Lower leg skin (tissue), 4 donors: ENCODE results near the gene HIRA. TPM values are rescaled to one million over a fixed set of nuclear protein-coding genes. Genes with fewer than 3 reads are reported as not detected.

Source experiments
- DNase-seq, 2 donors: peaks; one replicate each; pipeline ENCODE4 v3.0.0-alpha.2; 2019; ENCODE audit warnings: low spot score in 2 of 2
- H3K4me3 ChIP-seq: fragments of 200-600 bp; sonication (generic); 2 replicates; pipeline ENCODE4 v1.5.1; 2017; ENCODE audit warnings: mild to moderate bottlenecking, low read depth; ENCODE audit not compliant: poor library complexity, severe bottlenecking
- POLR2A ChIP-seq, 2 donors: fragments of 450-650 bp; IDR thresholded peaks; one replicate each; pipeline ENCODE4 v1.6.1; 2016 to 2017; ENCODE audit warnings: antibody characterized with exemption in 2 of 2, mild to moderate bottlenecking in 1 of 2, moderate library complexity in 1 of 2
- WGBS, 2 donors: methylation state at CpG; one replicate each; pipeline ENCODE4 v1.1.5; 2018; 5-methylcytosine and 5-hydroxymethylcytosine counted together
- intact Hi-C: fragments of 100-400 bp; cut with DNase I; formaldehyde crosslinking; loops from one replicate; pipeline ENCODE4 v1.15.0; 2023; ENCODE audit warnings: low total_unique reads
- total RNA-seq, 4 donors: library from RNA; depleted of rRNA; stranded (reverse); fragments of >200 nt; gene quantifications; one replicate each; pipeline ENCODE4 v1.1.0, GENCODE V29; 2016
- TF ChIP-seq, protein P1 (sequence below), 3 donors: fragments of 450-650 bp; IDR thresholded peaks; one replicate each; pipeline ENCODE4 v1.5.1; 2016; ENCODE audit warnings: antibody characterized with exemption in 3 of 3, mild to moderate bottlenecking in 3 of 3, moderate library complexity in 2 of 3

Gene HIRA
- total RNA-seq, 4 donors from 2014 or later, result 11.5 to 21.1 (median 18.2) TPM

DNA sequence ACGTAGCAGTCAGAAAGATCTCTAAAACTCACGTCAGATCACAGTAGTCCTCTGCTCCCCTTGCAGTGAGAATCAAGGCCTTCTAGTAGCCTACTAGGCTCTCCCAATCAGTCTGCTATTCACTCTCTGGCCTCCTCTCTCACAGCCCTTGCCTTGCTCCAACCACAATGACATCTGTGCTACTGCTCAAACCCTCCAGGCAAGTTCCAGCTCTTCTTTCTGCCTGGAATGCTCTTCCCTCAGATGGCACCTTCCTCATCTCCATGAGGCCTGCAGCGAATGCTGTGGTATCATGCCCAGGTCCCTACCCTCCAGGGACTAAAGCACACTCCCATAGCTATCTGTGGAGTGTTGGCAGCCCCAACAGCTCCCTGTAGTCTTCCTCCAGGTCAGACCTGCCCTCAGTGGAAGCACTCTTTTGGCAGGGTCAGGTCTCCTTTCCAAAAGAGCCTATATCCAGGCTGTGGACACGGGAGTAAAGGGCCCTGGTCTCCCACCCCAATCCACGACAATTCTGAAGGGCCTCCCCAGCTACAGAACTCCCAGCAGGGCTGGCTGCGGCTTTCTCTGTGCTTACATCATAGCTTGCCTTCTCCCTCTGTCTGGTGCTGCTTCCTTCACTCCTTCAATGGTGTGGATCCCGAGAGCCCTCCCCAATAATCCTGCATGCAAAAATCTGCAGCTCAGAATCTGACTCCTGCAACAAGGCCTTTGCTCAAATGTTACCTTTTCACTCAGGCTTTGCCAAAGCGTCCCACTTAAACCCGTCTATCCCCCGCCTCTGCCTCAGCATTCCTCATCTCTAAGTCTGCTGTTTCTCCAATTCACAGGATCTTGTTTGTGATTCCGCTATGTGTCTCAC, 8.9 kb downstream of the HIRA start:
- TF ChIP-seq, protein P1, sequence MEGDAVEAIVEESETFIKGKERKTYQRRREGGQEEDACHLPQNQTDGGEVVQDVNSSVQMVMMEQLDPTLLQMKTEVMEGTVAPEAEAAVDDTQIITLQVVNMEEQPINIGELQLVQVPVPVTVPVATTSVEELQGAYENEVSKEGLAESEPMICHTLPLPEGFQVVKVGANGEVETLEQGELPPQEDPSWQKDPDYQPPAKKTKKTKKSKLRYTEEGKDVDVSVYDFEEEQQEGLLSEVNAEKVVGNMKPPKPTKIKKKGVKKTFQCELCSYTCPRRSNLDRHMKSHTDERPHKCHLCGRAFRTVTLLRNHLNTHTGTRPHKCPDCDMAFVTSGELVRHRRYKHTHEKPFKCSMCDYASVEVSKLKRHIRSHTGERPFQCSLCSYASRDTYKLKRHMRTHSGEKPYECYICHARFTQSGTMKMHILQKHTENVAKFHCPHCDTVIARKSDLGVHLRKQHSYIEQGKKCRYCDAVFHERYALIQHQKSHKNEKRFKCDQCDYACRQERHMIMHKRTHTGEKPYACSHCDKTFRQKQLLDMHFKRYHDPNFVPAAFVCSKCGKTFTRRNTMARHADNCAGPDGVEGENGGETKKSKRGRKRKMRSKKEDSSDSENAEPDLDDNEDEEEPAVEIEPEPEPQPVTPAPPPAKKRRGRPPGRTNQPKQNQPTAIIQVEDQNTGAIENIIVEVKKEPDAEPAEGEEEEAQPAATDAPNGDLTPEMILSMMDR (IDR thresholded peaks at IDR 0.05), result no peak
- no peak for TF ChIP-seq POLR2A (IDR thresholded peaks at IDR 0.05)
- DNase-seq, result no peak
- H3K4me3 ChIP-seq, result no peak overlapping the region
- 78 to 84% methylated on average over 11 of the region's 11 CpGs for WGBS, 2 donors
- intact Hi-C loops, result no loop called here

GRCh38 chr22:19420321-19420720, 11.2 kb downstream of the HIRA start:
- 93 to 95% methylated on average over 6 of the region's 6 CpGs for WGBS, 2 donors
- TF ChIP-seq POLR2A (IDR thresholded peaks at IDR 0.05), result no peak
- TF ChIP-seq, protein P1 (IDR thresholded peaks at IDR 0.05), result no peak
- DNase-seq, result no peak
- no peak overlapping the region for H3K4me3 ChIP-seq
- intact Hi-C loops, result no loop called here

- 77 to 81% methylated on average over 5 of the region's 5 CpGs for WGBS, 2 donors
- no peak for DNase-seq
- no peak overlapping the region for H3K4me3 ChIP-seq
- TF ChIP-seq, protein P1 (IDR thresholded peaks at IDR 0.05), result no peak
- intact Hi-C loops, result no loop called here
Measured at GRCh38 chr22:19419464-19420178, 11.9 kb downstream of the HIRA start.

DNA sequence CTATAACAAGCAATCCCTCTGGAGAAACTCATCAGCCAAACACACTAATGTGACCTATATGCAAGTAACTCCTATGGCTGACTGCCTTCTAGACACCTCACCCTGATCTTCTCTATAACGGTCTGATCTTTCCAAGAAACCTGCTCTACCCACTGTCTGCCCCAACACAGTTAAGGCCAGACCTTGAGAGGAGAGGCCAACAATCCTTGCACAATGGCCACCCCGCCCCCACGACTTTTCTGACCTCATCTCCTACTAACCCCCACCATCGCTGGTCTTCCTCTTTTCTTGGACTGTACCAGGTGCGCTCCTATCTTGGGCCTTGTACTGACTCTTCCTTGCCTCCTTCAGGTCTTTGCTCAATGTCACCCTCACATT, 12.5 kb downstream of the HIRA start:
- TF ChIP-seq, protein P1 (IDR thresholded peaks at IDR 0.05), result no peak
- no peak for TF ChIP-seq POLR2A (IDR thresholded peaks at IDR 0.05)
- 79 to 82% methylated on average over 5 of the region's 5 CpGs for WGBS, 2 donors
- intact Hi-C loops, result no loop called here
- H3K4me3 ChIP-seq, result no peak overlapping the region
- DNase-seq, result no peak

- no peak for DNase-seq
- H3K4me3 ChIP-seq, result no peak overlapping the region
- TF ChIP-seq POLR2A (IDR thresholded peaks at IDR 0.05), result no peak
- TF ChIP-seq, protein P1 (IDR thresholded peaks at IDR 0.05), result no peak
- WGBS, 2 donors, result 88 to 94% methylated on average over 4 of the region's 4 CpGs
- intact Hi-C loops, result no loop called here
Measured at GRCh38 chr22:19412923-19413322, 18.6 kb downstream of the HIRA start.
